ENCODE results near the gene GLP2R.

The GLP2R gene

DNA sequence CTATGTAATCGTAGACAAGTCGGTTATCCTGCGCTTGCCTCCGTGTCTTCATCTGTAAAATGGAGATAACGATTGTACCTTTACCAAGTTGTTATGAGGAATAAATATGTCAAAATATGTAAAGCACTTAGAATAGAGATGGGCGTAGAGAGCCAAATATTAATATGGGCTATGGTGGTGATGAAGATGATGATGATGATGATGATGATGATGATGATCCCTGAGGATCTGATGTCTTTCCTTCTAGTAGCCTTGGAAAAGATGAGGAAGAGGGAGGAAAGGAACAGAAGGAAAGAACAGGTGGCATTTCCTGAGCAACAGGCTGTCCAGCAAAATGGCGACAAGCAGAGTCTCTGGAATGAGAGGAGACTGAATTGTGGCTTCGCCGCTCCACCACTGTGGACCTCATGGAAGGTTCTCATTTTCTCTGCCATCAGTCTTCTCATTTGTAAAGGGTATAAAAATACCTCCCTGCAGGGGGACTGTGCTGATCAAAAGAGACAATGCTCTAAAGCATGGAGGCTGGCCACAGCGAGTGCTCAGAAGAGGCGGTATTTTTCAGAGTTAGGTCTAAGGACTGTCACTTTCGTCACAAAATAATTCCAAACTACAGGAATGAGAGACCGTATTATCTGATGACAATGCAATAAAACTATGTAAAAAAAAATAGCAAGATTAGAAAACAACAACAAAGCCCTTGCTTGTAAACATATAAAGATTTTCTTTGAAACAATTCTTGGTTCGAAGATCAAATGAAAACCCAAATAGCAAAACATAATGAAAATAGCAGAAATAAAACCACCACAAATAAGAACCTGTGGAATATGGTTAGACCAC lies 96.5 kb downstream of the GLP2R start:
- no peak for DNase-seq (ENCODE audit: low read depth in 2 of 2)

DNA sequence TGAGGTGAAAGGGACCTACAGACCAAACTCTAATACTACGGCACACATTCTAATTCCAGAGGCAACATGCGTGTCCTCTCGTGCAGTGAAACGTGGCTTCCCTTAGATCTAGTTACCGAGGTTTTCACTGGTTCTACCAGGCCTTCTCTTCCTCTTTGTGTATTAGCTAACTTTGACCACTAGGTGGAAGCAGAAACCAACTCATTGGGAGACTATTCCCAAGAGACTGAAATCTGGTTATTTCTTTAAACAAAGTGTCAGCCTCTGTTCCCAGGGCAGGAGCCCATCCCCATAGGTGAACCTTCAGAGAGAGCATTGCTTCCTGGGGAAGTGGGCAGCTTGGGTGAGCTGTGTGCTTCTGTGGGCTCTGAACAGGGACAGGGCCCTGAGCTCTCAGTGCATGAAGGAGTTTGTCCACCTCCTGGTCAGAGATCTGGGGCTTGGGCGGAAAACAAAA lies 99.0 kb downstream of the GLP2R start:
- no peak for DNase-seq (ENCODE audit: low read depth in 2 of 2)

DNA sequence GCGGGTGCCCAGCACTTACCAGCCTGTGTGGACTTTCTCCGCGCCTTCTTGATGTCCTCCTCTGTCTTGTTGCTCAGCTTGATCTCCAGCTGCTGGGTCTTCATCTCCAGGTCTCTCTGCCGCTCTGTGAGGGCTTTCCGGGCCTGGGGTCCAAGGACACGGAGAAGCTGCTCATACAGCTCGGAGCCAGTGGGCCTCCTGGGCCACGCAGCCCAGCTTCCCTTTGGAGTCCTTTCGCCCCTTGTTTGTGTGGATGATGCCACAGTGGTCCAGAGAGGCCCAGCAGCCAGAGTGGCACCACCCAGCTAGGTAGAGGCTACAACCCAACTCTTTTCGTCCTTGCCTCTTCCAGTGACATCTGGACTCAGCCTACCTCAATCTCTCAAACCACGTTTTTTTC lies 99.7 kb downstream of the GLP2R start:
- DNase-seq (ENCODE audit: low read depth in 2 of 2), result no peak

DNA sequence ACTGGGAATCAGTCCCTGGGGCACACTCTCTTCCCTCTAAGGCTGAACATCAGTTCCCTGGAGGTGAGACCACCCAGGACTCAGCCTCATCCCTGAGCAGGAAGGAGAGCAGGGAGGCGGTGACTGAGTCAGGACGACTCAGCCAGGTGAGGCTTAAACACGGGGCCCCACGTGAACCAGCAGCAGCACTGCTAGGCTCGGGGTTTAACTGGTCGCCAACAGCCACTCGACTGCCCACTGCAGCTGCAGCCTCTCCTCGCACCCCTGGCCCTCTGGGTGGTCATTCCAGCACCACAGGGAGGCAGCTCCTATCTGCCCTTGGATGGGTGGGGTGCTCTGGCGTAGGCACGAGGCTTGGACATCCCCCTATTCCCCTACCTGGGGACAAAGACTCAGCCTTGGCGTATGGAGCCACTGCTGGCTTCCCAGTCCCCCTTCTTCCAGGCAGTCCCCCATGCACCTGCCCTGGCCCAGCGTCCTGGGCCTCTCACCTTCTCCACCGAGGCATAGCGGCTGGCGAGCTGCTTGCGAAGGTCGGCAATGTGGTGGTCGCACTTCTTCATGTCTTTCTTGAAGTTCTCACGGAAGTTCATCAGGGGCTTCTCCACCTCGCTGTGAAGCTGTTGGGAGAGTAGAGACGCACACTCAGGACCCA lies 100.6 kb downstream of the GLP2R start:
- no peak for DNase-seq (ENCODE audit: low read depth in 2 of 2)

DNA sequence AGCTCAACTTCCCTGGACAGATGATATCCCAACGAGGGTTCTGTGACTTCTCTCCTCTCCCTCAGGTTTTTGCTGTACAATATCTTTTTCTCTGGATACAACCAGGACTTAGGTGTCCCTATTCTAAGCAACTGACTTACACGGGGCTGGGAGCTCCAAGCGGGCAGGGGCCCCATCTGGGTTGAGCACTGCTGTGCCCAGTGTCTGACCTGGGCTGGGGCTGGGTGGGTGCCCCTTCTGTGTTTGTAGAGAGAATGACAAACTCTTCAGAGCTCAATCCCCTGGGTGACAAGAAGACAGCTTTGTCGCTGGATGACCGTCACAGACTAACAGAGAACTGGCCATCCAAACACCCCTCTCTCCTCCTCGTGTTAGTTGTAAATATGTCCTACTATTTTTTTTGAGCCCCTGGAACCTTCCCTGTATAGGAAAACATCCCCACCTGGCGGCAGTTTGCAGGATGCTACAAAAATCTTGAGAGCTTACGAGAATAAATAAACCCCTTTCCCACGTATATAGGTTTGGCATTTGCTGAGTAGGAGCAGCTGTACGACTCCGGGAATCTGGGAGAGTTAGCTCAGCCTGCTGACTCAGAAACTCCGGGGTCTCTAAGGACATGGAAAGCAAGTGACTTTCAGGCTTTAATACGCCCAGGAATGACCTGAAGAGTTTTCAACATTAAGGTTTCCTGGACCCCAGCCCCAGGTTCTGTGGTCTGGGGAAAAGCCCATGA lies 103.0 kb downstream of the GLP2R start:
- DNase-seq (ENCODE audit: low read depth in 2 of 2), result no peak

DNA sequence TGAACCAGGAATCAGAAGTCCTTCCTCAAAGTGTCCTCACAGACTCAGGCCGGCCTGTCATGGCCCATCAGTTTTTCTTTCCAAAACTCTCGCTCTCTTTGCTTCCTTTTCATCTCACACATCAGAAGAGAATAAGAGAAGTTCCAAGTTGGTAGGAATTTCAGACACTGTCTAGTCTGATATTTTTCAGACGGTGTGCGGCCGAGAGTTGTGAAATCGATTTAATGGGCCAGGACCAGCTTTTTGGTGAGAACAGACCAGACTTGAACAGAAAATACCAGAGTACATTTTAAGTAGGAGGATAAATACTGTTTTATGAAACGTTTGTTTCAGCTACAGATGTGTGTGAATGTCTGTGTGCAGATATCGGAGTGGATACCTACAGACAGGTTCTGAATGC lies 104.1 kb downstream of the GLP2R start:
- DNase-seq (ENCODE audit: low read depth in 2 of 2), result no peak

DNA sequence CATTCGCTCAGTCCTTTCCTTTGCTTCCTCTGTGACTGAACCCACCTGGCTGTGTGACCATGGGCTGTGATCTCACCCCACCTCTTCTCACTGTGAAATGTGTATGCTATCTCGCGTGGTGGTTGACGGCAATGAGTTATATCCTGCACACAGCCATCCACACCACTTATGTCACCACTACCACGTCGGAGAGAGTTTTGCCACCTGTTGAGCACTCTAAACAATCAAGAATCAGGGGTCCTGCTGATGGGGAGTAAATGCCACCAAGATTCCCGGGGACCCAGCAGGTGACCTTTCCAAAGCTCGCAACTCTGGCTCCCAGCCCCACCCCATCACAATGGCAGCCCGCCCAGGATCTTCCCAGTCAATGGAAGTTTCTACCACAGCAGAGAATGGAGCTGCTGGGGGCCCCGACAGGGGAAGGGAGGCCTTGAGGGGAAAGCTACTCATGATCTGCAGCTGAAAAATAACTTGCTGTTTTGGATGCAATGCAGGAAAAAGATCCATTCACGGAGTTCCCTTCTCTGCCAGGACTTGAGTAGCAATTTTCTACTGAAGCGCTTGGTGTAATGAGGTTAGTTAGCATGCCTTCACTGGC lies 105.5 kb downstream of the GLP2R start:
- no peak for DNase-seq (ENCODE audit: low read depth in 2 of 2)

DNA sequence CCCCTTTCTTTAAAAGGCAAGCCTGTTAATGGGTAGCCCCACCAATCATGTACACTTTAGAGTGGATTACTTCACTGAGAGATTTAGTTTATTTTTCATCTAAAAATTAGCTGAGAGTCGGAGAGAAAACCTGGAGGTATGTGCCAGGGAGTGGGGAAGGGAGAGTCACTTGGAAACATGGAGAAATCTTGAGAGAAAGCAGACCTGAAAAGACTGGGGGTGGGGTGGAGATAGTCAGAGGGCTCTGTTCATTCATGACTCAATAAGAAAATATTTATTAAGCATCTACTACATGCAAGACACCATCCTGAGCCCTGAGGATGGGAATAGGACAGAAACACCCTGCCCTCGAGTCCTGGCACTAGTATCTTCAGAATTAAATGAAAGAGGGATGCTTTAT lies 106.8 kb downstream of the GLP2R start:
- DNase-seq (ENCODE audit: low read depth in 2 of 2), result no peak

DNA sequence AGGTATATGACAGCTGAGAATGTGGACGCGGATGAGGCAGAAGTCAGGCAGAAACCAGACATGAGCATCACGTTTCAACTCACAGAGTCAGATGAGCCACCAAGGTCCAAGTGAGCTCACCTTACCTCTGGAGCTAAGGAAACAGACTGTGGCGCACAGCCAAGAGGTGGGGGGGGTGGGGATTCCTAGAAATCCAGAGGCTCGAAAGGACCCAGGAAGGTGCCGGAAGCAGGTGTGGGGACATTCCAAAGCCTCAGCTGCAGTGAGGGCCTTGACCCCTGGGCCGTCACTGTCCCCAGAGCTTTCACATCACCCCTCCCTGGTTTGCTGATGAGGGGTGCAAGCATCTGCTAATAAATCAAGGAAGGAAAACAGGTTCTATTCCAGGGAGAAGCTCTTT lies 108.6 kb downstream of the GLP2R start:
- DNase-seq (ENCODE audit: low read depth in 2 of 2), result no peak

DNA sequence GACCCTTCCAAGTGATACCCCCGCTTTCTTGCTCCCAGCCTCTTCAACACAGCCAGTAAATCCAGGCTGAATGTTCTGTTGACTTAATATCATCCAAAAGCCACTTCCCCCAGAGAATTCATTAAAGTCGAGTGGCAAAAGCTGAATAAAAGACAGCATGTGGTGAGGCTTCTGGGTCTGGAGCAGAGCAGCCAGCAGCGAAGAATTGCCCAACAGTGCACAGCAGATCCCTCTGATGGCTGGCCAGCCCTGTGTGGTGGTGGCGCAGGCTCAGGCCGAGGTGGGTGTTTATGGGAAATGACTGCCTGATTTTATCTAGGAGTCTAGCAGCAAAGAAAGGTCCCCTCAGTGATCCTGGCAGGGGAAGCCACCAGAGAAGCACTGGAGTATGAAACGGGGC lies 109.7 kb downstream of the GLP2R start:
- no peak for DNase-seq (ENCODE audit: low read depth in 2 of 2)

DNA sequence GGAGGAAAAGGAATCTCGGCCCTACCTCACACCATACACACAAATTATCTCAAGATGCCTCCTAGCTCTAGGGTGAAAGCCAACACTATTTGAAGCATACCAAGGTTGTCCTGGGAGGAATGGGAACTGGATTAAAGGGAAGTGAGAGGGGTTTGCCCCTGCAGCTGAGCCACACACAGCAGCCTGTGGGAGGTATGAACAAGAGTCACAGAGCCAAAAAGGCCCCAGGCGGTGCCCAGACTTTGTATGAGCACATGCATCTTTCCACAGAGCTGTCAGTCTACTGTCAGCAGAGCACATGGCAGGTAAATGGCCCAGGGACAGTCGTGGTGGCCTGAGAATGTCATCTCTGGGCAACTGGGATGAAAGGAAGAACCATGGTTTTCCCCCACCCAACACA lies 110.4 kb downstream of the GLP2R start:
- DNase-seq (ENCODE audit: low read depth in 2 of 2), result no peak

DNA sequence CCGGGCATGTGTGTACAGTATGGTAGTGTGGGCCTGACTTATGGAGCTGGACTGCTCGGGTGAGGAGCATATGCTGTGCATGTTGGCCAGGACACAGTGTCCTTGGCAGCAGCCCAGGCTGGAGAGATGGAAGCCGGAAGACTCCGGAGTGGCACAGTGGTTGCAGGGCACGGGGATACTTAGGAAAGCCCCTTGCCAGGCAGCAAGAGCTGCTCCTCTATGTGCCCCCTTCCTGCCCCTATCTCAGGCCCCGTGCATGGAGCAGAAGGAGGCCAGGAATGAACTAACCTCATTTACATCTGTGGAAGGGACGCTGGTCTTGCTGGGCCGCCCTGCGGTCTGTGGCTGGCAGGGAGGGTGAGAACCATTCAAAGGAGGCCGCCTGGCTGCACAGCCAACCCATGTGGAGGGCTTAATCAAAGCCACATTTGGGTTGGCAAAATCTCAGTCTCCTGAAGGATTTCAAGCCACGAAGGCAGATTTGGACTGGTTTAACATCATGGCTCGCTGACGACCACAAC lies 111.6 kb downstream of the GLP2R start:
- DNase-seq (ENCODE audit: low read depth in 2 of 2), result no peak

DNA sequence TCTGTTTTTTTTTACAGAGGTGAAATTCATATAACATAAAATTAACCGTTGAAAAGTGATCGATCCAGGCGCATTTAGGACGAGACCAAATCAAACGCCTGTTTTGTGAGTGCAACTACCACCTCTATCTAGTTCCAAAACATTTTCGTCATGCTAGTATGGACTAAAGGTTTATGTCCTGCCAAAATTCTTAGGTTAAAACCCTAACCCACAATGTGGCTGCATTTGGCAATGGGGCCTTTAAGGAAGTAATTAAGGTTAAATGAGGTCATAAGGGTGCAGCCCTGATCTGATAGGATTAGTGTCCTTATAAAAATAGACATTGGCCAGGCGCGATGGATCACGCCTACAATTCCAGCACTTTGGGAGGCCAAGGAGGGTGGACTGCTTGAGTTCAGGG lies 112.2 kb downstream of the GLP2R start:
- no peak for DNase-seq (ENCODE audit: low read depth in 2 of 2)

DNA sequence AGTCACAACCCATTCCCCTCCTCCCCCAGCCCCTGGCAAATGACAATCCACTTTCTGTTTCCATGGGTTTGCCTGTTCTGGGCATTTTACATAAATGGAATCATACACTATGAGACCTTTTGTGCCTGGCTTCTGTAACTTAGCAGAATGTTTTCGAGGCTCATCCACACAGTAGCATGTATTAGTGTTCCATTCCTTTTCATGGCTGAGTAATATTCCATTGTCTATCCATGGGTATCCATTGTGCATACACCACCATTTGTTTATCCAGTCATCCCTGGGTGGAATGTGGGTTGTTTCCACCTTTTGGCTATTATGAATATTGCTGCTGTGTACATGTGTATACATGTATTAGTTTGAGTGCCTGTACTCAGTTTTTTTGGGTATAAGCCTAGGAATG lies 113.0 kb downstream of the GLP2R start:
- no peak for DNase-seq (ENCODE audit: low read depth in 2 of 2)

DNA sequence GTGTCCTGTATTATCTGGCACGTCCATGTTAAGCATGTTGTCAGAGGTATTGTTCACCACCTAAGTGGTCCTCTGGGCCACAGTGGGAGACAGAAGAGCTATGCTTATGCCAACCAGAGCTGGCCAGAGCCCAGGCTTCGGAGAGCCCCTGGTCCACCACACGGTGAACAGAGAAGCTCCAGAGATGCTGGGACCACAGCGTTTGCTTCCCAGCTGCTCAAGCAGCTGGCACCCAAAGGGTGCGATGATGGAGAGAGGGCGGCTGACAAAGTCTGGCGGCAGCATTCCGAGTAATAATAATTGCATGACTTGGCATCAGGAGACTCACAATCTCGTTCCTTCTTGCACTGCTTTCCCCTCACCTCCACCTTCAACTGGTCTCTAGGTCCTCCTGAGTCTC lies 115.1 kb downstream of the GLP2R start:
- DNase-seq (ENCODE audit: low read depth in 2 of 2), result no peak

DNA sequence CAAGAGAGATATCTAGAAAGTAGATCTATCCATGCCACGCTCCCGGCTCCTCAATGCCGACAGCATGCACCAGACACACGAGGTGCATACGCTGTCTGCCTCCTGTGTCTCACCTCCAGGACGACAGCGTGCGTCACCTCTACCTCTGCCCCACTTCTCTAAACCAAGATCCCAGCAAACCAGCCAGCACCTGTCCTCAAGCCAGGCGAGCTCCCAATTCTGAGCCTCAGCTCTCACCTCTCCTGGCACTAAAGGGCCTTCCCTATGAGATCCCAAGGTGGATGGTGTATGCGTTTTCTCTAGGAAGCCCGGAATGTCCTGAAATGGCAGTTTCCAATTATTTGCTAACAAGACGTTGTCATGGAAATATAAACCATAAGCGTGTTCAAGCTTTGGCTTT lies 115.6 kb downstream of the GLP2R start:
- no peak for DNase-seq (ENCODE audit: low read depth in 2 of 2)
